GM12873 (cell line): ENCODE results near the gene BCL2L11.

Source experiments
- CTCF ChIP-seq: IDR thresholded peaks from 2 replicates; pipeline ENCODE4 v1.5.1; 2012; ENCODE audit warnings: low read depth, mild to moderate bottlenecking, moderate library complexity, low read length, control low read depth; ENCODE audit not compliant: insufficient read depth; ENCODE audit errors: missing control alignments

Gene BCL2L11

GRCh38 chr2:111172666-111173065, 52.0 kb downstream of the BCL2L11 start:
- TF ChIP-seq CTCF = no peak

- TF ChIP-seq CTCF = no peak
Observed at GRCh38 chr2:111173338-111173737, 52.6 kb downstream of the BCL2L11 start.

- TF ChIP-seq CTCF = no peak
Observed at GRCh38 chr2:111173856-111174255, 53.1 kb downstream of the BCL2L11 start.

- no peak for TF ChIP-seq CTCF
Observed at GRCh38 chr2:111175615-111176014, 54.9 kb downstream of the BCL2L11 start.

GRCh38 chr2:111176388-111176787, 55.7 kb downstream of the BCL2L11 start:
- TF ChIP-seq CTCF = no peak

GRCh38 chr2:111176867-111177266, 56.2 kb downstream of the BCL2L11 start:
- TF ChIP-seq CTCF = no peak

GRCh38 chr2:111178296-111178695, 57.6 kb downstream of the BCL2L11 start:
- TF ChIP-seq CTCF = no peak
